Nephron progenitor cell (in vitro differentiated cells): ENCODE results near the gene RBM15.

Experiments
- DNase-seq: peaks from one replicate; pipeline ENCODE4 v3.0.0; 2021
- H3K27ac Mint-ChIP-seq: 2 replicates; pipeline ENCODE4 v1.8.0; 2021; ENCODE audit warnings: mild to moderate bottlenecking, moderate library complexity, mixed read lengths
- H3K27me3 Mint-ChIP-seq: 2 replicates; pipeline ENCODE4 v1.8.0; 2021; ENCODE audit warnings: mild to moderate bottlenecking, low read depth, mixed read lengths; ENCODE audit not compliant: poor library complexity
- H3K36me3 Mint-ChIP-seq: 2 replicates; pipeline ENCODE4 v1.8.0; 2021; ENCODE audit warnings: low read depth, mixed read lengths
- H3K4me1 Mint-ChIP-seq: 2 replicates; pipeline ENCODE4 v1.8.0; 2021; ENCODE audit warnings: mixed read lengths
- H3K4me3 Mint-ChIP-seq: 2 replicates; pipeline ENCODE4 v1.8.0; 2021; ENCODE audit warnings: mild to moderate bottlenecking, moderate library complexity, mixed read lengths
- H3K9me3 Mint-ChIP-seq: 2 replicates; pipeline ENCODE4 v1.8.0; 2021; ENCODE audit warnings: mild to moderate bottlenecking, moderate library complexity, mixed read lengths
- CTCF ChIP-seq: fragments of 200-600 bp; sonication (generic); IDR thresholded peaks from 2 replicates; pipeline ENCODE4 v1.5.0; 2021; ENCODE audit warnings: antibody characterized with exemption

The RBM15 gene

GRCh38 chr1:110318046-110318445 lies 21.1 kb upstream of the RBM15 start:
- Mint-ChIP-seq H3K4me1 (peaks cover 5% of the 10 kb centered on the region), H3K36me3 (no peaks in the 10 kb centered on the region), H3K27ac (no peak overlapping the region), H3K27me3 (peaks cover 37% of the 10 kb centered on the region), H3K4me3 (no peak overlapping the region), H3K9me3 (no peaks in the 10 kb centered on the region)
- TF ChIP-seq CTCF, result no peak
- DNase-seq, result no peak

- H3K36me3 Mint-ChIP-seq, result no peaks in the 10 kb centered on the region
- H3K27ac Mint-ChIP-seq, result no peak overlapping the region
- no peaks in the 10 kb centered on the region for H3K9me3 Mint-ChIP-seq
- peaks cover 34% of the 10 kb centered on the region for H3K27me3 Mint-ChIP-seq
- no peak for TF ChIP-seq CTCF
- DNase-seq, result no peak
- H3K4me1 Mint-ChIP-seq, result no peaks in the 10 kb centered on the region
- H3K4me3 Mint-ChIP-seq, result no peak overlapping the region
These were observed 19.6 kb upstream of the RBM15 start for GRCh38 chr1:110319332-110320167.

GRCh38 chr1:110320168-110320518 lies 19.0 kb upstream of the RBM15 start:
- H3K27ac Mint-ChIP-seq, result no peak overlapping the region
- no peaks in the 10 kb centered on the region for H3K36me3 Mint-ChIP-seq
- DNase-seq, result no peak
- H3K9me3 Mint-ChIP-seq, result no peaks in the 10 kb centered on the region
- peaks cover 34% of the 10 kb centered on the region for H3K27me3 Mint-ChIP-seq
- H3K4me3 Mint-ChIP-seq, result no peak overlapping the region
- TF ChIP-seq CTCF, result no peak
- no peaks in the 10 kb centered on the region for H3K4me1 Mint-ChIP-seq

- H3K4me3 Mint-ChIP-seq, result no peak overlapping the region
These were observed 18.1 kb upstream of the RBM15 start for GRCh38 chr1:110321045-110321444.

DNA sequence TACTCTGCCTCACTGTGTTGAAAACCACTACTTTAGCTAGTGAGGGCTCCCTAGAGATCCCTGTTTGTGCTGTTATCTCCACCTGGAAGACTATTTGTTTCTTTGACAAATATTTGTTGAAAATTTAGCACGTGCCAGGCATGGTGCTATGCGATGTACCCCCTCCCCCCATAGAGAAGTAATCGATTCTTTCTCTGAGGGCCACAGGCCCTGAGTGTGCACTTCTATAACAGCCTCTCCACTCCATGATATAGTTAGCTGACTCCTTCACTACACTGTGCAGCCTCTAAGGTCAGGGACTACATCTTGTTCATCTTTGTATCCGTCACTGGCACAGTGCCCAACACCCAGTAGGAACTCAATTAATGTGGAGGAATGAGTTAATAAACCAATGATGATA lies 17.3 kb upstream of the RBM15 start:
- H3K4me3 Mint-ChIP-seq, result no peak overlapping the region
- no peaks in the 10 kb centered on the region for H3K36me3 Mint-ChIP-seq
- no peaks in the 10 kb centered on the region for H3K9me3 Mint-ChIP-seq
- peaks cover 31% of the 10 kb centered on the region for H3K27me3 Mint-ChIP-seq
- DNase-seq, result no peak
- H3K27ac Mint-ChIP-seq, result no peak overlapping the region
- H3K4me1 Mint-ChIP-seq, result no peaks in the 10 kb centered on the region
- TF ChIP-seq CTCF, result no peak

More at GRCh38 chr1:110321045-110321444, 18.1 kb upstream of the RBM15 start:
- no peak overlapping the region for H3K27ac Mint-ChIP-seq
- H3K27me3 Mint-ChIP-seq, result peaks cover 34% of the 10 kb centered on the region
- no peaks in the 10 kb centered on the region for H3K36me3 Mint-ChIP-seq
- no peaks in the 10 kb centered on the region for H3K9me3 Mint-ChIP-seq
- H3K4me1 Mint-ChIP-seq, result no peaks in the 10 kb centered on the region
- no peak for DNase-seq
- no peak for TF ChIP-seq CTCF

DNA sequence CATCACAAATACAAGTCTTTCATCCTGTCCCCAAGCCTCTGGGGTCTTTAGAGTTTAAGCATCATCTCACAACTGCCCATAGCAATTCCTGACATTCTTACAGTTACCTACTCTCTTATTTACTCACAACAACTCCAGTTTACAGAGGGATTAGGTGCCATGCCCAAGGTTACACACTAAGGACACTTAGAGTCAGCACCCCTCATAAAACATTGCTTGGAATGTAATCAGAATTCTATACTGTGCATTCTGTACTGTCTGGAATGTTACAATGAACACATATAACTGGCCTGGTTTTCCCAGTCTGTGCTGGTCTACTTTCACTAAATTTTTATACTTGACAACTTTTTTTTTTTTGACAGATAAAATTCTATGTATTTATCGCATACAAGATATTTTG lies 14.5 kb upstream of the RBM15 start:
- Mint-ChIP-seq H3K4me1 (peaks cover 7% of the 10 kb centered on the region), H3K36me3 (no peaks in the 10 kb centered on the region), H3K27ac (no peak overlapping the region), H3K27me3 (peaks cover 18% of the 10 kb centered on the region), H3K4me3 (no peak overlapping the region), H3K9me3 (no peaks in the 10 kb centered on the region)
- no peak for TF ChIP-seq CTCF
- DNase-seq, result no peak
